WTC11 (cell line): Measurements from ENCODE around the gene ERCC4. TPM values are rescaled to one million over a fixed set of nuclear protein-coding genes. Genes with fewer than 3 reads are reported as not detected.
"Not testable (repeated sequence)": the region's sequence is repeated elsewhere in the genome, so short reads cannot be mapped to it uniquely, and the experiment has no call there.

Source experiments
- ATAC-seq: fragments of 200-7000 bp; cut with Tn5 transposase; 2 replicates; pipeline ENCODE4 v1.10.0; 2021; ENCODE audit warnings: mild to moderate bottlenecking, moderate library complexity
- CTCF ChIA-PET: fragments of 300-600 bp; sonication (Branson Sonifier 250); formaldehyde crosslinking; loops from one replicate; lab custom pipeline; 2021; ENCODE audit warnings: antibody characterized with exemption; lab: Charles Lee
- POLR2A ChIA-PET: fragments of 350-600 bp; sonication (Branson Sonifier 250); formaldehyde crosslinking; loops from one replicate; lab custom pipeline; 2021; ENCODE audit warnings: antibody characterized with exemption; lab: Charles Lee
- DNase-seq: peaks from one replicate; pipeline ENCODE4 v3.0.0; 2021; ENCODE audit warnings: low spot score
- H3K27ac Mint-ChIP-seq: 2 replicates; pipeline ENCODE4 v1.8.0; 2021; ENCODE audit warnings: mixed read lengths
- H3K27me3 Mint-ChIP-seq: 2 replicates; pipeline ENCODE4 v1.8.0; 2021; ENCODE audit warnings: low read depth, mild to moderate bottlenecking, moderate library complexity, mixed read lengths
- H3K36me3 Mint-ChIP-seq: 2 replicates; pipeline ENCODE4 v1.8.0; 2021; ENCODE audit warnings: mixed read lengths
- H3K4me1 Mint-ChIP-seq: 2 replicates; pipeline ENCODE4 v1.8.0; 2022; ENCODE audit warnings: mixed read lengths
- H3K4me3 Mint-ChIP-seq: 2 replicates; pipeline ENCODE4 v1.8.0; 2021; ENCODE audit warnings: mild to moderate bottlenecking, moderate library complexity, mixed read lengths
- H3K9me3 Mint-ChIP-seq: 2 replicates; pipeline ENCODE4 v1.8.0; 2021; ENCODE audit warnings: mixed read lengths
- E2F4 ChIP-seq: sonication (generic); formaldehyde crosslinking; IDR thresholded peaks from 2 replicates; pipeline ENCODE4 v1.8.1; 2022; ENCODE audit warnings: low read depth, mild to moderate bottlenecking, moderate library complexity, missing genetic modification reagents, borderline replicate concordance
- EMX1 ChIP-seq: fragments of 250-450 bp; sonication (Bioruptor Pico); IDR thresholded peaks from 2 replicates; pipeline ENCODE4 v1.8.0; 2021; ENCODE audit warnings: mild to moderate bottlenecking
- ESRRA ChIP-seq: sonication (generic); formaldehyde crosslinking; IDR thresholded peaks from 2 replicates; pipeline ENCODE4 v1.8.1; 2022; ENCODE audit warnings: mild to moderate bottlenecking, missing genetic modification reagents, borderline replicate concordance
- GABPB1 ChIP-seq: sonication (generic); formaldehyde crosslinking; IDR thresholded peaks from 2 replicates; pipeline ENCODE4 v1.8.1; 2023; ENCODE audit warnings: mild to moderate bottlenecking, missing genetic modification reagents
- NR3C1 ChIP-seq: sonication (generic); formaldehyde crosslinking; conservative IDR thresholded peaks from 2 replicates; pipeline ENCODE4 v1.8.1; 2023; ENCODE audit warnings: low read depth, mild to moderate bottlenecking, missing genetic modification reagents
- OVOL2 ChIP-seq: fragments of 250-450 bp; sonication (Bioruptor Pico); IDR thresholded peaks from 2 replicates; pipeline ENCODE4 v1.9.0; 2021; ENCODE audit warnings: mild to moderate bottlenecking, borderline replicate concordance
- PRDM15 ChIP-seq: sonication (generic); formaldehyde crosslinking; IDR thresholded peaks from 2 replicates; pipeline ENCODE4 v1.8.0; 2022; ENCODE audit warnings: missing genetic modification reagents
- TCF7 ChIP-seq: sonication (generic); formaldehyde crosslinking; IDR thresholded peaks from 2 replicates; pipeline ENCODE4 v1.8.0; 2022; ENCODE audit warnings: mild to moderate bottlenecking, low read depth, missing genetic modification reagents, moderate library complexity
- ZNF232 ChIP-seq: sonication (generic); formaldehyde crosslinking; IDR thresholded peaks from 2 replicates; pipeline ENCODE4 v1.8.0; 2022; ENCODE audit warnings: mild to moderate bottlenecking, missing genetic modification reagents
- ZNF281 ChIP-seq: sonication (generic); formaldehyde crosslinking; IDR thresholded peaks from 2 replicates; pipeline ENCODE4 v1.8.0; 2023; ENCODE audit warnings: mild to moderate bottlenecking, missing genetic modification reagents
- ZNF317 ChIP-seq: sonication (generic); formaldehyde crosslinking; IDR thresholded peaks from 2 replicates; pipeline ENCODE4 v1.8.1; 2023; ENCODE audit warnings: low read depth, mild to moderate bottlenecking, moderate library complexity, missing genetic modification reagents, borderline replicate concordance
- ZNF396 ChIP-seq: fragments of 250-450 bp; sonication (Bioruptor Pico); IDR thresholded peaks from 2 replicates; pipeline ENCODE4 v1.8.0; 2021; ENCODE audit warnings: mild to moderate bottlenecking, moderate library complexity, borderline replicate concordance
- total RNA-seq: library from RNA; stranded (reverse); gene quantifications from 3 replicates; pipeline ENCODE4 v1.2.3, GENCODE V29; 2021
- TF ChIP-seq, protein P1 (sequence below): sonication (generic); formaldehyde crosslinking; IDR thresholded peaks from 2 replicates; pipeline ENCODE4 v1.8.0; 2023; ENCODE audit warnings: missing genetic modification reagents, mild to moderate bottlenecking, borderline replicate concordance
- TF ChIP-seq, protein P2 (sequence below): fragments of 250-450 bp; sonication (Bioruptor Pico); IDR thresholded peaks from 2 replicates; pipeline ENCODE4 v2.1.2; 2022; ENCODE audit warnings: mild to moderate bottlenecking, moderate library complexity

ERCC4 gene
- total RNA-seq, 1 experiment from 2014 or later = 12.1 TPM

- H3K27ac Mint-ChIP-seq = no peak overlapping the region
- DNase-seq = no peak
- H3K36me3 Mint-ChIP-seq = peaks cover 16% of the 10 kb centered on the region
- 0 out of 2 replicates have a peak, but pooled peaks have one; percentile 41 for TF ChIP-seq GABPB1 (CRISPR knock-in tag)
- TF ChIP-seq EMX1 (CRISPR knock-in tag) = no peak
- no peak for TF ChIP-seq OVOL2 (CRISPR knock-in tag)
- no peak for TF ChIP-seq ZNF396
- TF ChIP-seq, protein P1, sequence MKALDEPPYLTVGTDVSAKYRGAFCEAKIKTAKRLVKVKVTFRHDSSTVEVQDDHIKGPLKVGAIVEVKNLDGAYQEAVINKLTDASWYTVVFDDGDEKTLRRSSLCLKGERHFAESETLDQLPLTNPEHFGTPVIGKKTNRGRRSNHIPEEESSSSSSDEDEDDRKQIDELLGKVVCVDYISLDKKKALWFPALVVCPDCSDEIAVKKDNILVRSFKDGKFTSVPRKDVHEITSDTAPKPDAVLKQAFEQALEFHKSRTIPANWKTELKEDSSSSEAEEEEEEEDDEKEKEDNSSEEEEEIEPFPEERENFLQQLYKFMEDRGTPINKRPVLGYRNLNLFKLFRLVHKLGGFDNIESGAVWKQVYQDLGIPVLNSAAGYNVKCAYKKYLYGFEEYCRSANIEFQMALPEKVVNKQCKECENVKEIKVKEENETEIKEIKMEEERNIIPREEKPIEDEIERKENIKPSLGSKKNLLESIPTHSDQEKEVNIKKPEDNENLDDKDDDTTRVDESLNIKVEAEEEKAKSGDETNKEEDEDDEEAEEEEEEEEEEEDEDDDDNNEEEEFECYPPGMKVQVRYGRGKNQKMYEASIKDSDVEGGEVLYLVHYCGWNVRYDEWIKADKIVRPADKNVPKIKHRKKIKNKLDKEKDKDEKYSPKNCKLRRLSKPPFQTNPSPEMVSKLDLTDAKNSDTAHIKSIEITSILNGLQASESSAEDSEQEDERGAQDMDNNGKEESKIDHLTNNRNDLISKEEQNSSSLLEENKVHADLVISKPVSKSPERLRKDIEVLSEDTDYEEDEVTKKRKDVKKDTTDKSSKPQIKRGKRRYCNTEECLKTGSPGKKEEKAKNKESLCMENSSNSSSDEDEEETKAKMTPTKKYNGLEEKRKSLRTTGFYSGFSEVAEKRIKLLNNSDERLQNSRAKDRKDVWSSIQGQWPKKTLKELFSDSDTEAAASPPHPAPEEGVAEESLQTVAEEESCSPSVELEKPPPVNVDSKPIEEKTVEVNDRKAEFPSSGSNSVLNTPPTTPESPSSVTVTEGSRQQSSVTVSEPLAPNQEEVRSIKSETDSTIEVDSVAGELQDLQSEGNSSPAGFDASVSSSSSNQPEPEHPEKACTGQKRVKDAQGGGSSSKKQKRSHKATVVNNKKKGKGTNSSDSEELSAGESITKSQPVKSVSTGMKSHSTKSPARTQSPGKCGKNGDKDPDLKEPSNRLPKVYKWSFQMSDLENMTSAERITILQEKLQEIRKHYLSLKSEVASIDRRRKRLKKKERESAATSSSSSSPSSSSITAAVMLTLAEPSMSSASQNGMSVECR (CRISPR knock-in tag) = no peak
- no peak for TF ChIP-seq NR3C1 (CRISPR knock-in tag)
- no peak for TF ChIP-seq E2F4 (CRISPR knock-in tag)
- TF ChIP-seq, all 79 proteins: peak for 1
- POLR2A ChIA-PET = no interaction called here
- Mint-ChIP-seq H3K9me3 (peaks cover 60% of the 10 kb centered on the region), H3K27me3 (peaks cover 18% of the 10 kb centered on the region), H3K4me3 (no peak overlapping the region), H3K4me1 (no peaks in the 10 kb centered on the region)
- ATAC-seq = no peak
- CTCF ChIA-PET = interaction anchor here (1.0 kb wide), 1 partner anchor 34 kb away, joined by 3 read pairs; the partner anchor contains the start of gene ERCC4
Observed at GRCh38 chr16:13885700-13886099, 34.3 kb upstream of the ERCC4 start.

DNA sequence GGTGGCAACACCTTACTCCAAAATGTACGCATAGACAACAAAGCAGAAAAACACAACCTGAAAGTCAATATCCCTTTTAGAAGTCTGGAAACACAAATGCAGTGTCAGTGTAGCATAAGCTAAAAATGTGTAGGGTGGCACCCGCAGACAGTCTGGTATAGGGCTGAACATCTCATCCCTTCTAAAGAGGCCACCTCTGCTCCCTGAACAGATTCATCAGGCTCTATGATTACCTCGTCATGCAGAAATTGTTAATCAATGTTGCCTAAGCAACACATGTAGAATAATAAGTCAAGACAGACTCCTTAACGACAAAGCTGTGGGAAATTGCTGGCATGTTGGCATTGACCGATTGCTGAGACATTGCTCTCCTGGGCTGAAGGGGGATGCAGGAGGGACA is 33.3 kb upstream of the ERCC4 start:
- DNase-seq (no peak), ATAC-seq (no peak)
- peaks cover 69% of the 10 kb centered on the region for H3K9me3 Mint-ChIP-seq
- ChIA-PET CTCF (interaction anchor here (1.3 kb wide), 1 partner anchor 13 kb away, joined by 4 read pairs; no protein-coding TSS in a partner anchor), POLR2A (no interaction called here)
- H3K4me1 Mint-ChIP-seq = no peaks in the 10 kb centered on the region
- TF ChIP-seq ZNF396 = no peak
- TF ChIP-seq ZNF232 (CRISPR knock-in tag) = no peak
- TF ChIP-seq PRDM15 (CRISPR knock-in tag) = no peak
- TF ChIP-seq ESRRA (CRISPR knock-in tag) = no peak
- TF ChIP-seq TCF7 = no peak
- no peak for TF ChIP-seq OVOL2 (CRISPR knock-in tag)
- TF ChIP-seq ZNF317 (CRISPR knock-in tag) = no peak
- no peak for TF ChIP-seq ZNF281
- TF ChIP-seq, protein P2, sequence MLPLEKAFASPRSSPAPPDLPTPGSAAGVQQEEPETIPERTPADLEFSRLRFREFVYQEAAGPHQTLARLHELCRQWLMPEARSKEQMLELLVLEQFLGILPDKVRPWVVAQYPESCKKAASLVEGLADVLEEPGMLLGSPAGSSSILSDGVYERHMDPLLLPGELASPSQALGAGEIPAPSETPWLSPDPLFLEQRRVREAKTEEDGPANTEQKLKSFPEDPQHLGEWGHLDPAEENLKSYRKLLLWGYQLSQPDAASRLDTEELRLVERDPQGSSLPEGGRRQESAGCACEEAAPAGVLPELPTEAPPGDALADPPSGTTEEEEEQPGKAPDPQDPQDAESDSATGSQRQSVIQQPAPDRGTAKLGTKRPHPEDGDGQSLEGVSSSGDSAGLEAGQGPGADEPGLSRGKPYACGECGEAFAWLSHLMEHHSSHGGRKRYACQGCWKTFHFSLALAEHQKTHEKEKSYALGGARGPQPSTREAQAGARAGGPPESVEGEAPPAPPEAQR (CRISPR knock-in tag) = no peak
- peaks cover 18% of the 10 kb centered on the region for H3K27me3 Mint-ChIP-seq
- no peak overlapping the region for H3K4me3 Mint-ChIP-seq
- H3K27ac Mint-ChIP-seq = no peak overlapping the region
- peaks cover 16% of the 10 kb centered on the region for H3K36me3 Mint-ChIP-seq

- POLR2A ChIA-PET, H3K4me3 Mint-ChIP-seq, H3K27ac Mint-ChIP-seq, DNase-seq, H3K4me1 Mint-ChIP-seq, ATAC-seq: not testable (repeated sequence)
- CTCF ChIA-PET = interaction anchor here (0.6 kb wide), 1 partner anchor 15 kb away, joined by 3 read pairs; no protein-coding TSS in a partner anchor
- peaks cover 16% of the 10 kb centered on the region for H3K36me3 Mint-ChIP-seq
- peaks cover 63% of the 10 kb centered on the region for H3K9me3 Mint-ChIP-seq
- peaks cover 18% of the 10 kb centered on the region for H3K27me3 Mint-ChIP-seq
Observed at GRCh38 chr16:13889323-13889722, 30.6 kb upstream of the ERCC4 start.
